Measurements from ENCODE around the gene UVSSA.
A peak's percentile ranks its signal among the peaks of the same experiment; 100 is the strongest.
"Not testable (repeated sequence)": the region's sequence is repeated elsewhere in the genome, so short reads cannot be mapped to it uniquely, and the experiment has no call there.

Gene UVSSA

DNA sequence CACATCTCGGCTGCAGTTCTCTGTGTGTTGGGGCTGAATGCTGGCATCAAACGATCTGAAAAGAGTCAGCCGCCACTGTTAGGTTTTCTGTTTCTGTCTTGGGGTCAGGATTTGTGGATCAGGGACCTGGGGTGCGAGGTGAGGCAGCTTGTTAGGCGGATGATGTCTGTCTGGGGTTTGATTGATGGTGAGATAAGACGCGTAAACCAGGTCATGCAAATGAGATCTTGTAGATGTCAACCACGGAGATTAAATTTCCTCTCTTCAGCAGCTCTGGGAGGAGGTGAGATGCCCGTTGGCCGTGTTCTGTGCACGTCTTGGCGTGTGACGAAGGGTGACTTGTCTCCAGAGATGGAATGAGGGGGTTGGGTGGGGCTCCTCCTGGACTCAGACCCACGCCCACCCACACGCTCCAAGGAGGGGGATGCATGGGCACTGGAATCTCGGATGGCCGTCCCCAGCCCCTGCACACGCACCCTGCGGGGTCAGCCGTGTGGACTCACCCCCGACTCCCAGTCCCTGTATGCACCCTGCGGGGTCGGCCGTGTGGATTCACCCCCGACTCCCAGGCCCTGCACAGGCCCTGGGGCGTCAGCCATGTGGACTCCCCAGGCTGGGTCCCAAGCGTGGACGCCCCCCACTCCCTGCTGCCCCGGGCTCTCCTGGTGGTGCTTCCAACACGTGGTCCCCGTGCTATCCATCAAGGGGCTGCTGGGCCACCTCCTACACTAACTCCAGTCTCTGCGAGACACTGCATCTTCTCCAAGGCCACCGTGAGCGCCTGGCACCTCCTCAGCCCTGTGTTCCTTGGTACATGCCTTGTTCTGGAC is 16.0 kb upstream of the UVSSA start:
- no peak for DNase-seq (ENCODE audit: low spot score)

DNA sequence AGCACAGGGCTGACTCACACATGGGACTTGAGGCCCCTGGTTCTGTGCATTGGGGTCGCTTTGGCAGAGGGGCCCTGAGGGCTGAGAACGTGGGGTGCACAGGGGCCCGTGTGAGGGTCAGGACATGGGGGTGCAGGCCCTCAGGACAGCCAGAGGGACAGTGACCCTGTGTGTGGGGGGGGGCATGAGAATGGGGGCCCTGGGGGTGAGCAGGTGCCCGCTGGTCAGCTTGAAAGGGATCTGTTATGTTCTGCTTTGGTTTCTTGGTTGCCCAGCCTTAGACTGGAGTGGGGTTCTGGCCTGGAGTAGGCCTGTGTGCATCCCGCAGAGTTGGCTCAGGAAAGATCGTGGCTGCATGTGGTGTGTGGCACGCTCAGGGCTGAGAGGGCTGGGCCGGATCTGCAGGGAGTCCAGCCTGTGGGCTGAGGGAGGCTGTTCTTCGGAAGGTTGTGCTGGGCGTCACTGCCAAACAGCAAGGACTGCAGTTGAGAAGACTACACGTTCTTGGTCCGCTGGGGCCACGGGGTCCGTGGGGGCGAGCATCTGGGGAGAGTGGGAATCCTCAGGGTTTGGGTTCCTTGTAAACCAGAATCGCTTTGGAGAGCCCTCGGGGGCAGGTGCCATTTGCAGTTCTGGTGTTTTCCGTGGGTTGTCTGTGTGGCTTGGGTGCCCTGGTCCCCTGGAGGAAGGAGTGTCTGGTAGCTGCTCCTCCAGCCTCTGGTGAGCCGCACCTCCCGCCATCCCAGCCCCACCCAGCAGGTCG is 15.2 kb upstream of the UVSSA start:
- DNase-seq (ENCODE audit: low spot score), result peak; percentile 46

DNA sequence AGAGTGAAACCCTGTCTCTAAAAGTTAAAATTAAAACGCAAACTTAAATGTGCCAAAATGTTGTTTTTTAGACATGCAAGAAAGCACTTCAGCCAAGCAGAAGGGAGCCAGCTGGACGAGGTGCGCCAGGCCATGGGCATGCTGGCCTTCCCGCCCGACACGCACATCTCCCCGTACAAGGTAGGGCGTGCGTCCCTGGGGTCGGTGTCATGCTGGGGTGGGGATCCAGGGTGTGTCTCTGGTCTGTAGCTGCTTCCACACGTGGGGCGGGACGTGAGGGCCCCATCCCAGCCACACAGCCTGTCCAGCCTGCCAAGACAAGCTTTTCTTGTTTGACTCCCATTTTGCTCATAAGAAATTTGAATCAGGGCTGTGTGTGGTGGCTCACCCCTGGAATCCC is 14.3 kb upstream of the UVSSA start:
- DNase-seq (ENCODE audit: low spot score), result no peak

DNA sequence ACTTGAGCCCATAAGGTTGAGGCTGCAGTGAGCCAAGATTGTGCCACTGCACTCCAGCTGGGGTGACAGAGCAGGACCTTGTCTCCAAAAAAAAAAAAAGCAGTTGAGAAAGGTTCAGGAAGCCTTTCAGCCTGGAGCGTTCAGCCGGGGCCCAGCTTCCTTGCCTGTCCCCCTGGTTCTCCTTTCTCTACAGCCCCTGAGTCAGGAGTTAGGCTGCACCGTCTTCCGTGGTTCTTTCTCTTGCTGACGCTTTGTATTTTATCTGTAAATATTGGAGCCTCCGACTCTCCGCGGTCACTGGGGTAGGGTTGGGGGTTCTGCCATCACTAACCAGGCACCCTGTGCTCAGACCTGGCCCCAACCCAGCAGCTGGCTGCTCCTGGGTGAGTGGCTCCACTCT is 13.8 kb upstream of the UVSSA start:
- DNase-seq (ENCODE audit: low spot score), result no peak

DNA sequence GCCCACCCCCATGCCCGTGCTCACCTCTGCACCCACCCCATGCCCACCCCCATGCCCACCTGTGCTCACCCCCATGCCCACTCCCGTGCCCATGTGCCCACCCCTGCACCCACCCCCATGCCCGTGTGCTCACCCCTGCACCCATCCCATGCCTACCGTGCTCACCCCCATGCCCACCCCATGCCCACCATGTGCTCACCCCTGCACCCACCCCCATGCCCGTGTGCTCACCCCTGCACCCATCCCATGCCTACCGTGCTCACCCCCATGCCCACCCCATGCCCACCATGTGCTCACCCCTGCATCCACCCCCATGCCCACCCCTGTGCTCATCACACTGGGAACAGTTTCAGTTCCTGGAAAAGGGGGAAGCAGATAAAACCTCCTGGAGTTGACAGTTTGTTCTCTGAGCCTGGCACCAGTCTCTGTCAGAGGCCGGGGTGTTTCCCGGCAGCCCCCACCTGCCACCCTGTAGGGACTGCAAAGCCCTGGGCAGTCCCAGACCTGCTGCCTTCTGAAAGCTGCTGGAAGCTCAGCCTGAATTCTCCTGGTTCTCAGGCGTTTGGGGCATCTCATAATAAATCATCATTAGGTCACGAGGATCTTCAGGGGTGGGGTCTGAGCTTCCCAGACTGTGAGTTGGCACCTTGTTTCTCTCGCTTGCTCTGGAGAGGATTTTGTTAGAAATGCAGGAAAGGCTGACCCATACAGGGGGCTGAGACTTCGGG is 13.0 kb upstream of the UVSSA start:
- not testable (repeated sequence) for DNase-seq (ENCODE audit: low spot score)

DNA sequence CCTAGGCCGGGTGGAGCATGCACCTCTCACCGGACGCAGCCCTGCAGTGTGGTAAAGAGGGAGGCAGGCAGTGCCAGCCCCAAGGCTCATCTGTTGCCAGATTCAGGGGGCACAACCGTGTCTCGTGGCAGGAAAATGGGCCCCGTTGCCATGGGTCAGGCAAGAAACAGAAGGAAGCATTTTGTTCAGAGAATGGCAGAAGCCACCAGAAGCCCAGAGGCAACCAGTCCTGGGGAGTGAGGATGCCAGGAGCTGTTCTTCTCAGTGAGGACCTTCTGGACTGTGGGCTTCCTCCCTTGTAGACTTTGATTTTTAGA is 12.5 kb upstream of the UVSSA start:
- DNase-seq (ENCODE audit: low spot score), result no peak

DNA sequence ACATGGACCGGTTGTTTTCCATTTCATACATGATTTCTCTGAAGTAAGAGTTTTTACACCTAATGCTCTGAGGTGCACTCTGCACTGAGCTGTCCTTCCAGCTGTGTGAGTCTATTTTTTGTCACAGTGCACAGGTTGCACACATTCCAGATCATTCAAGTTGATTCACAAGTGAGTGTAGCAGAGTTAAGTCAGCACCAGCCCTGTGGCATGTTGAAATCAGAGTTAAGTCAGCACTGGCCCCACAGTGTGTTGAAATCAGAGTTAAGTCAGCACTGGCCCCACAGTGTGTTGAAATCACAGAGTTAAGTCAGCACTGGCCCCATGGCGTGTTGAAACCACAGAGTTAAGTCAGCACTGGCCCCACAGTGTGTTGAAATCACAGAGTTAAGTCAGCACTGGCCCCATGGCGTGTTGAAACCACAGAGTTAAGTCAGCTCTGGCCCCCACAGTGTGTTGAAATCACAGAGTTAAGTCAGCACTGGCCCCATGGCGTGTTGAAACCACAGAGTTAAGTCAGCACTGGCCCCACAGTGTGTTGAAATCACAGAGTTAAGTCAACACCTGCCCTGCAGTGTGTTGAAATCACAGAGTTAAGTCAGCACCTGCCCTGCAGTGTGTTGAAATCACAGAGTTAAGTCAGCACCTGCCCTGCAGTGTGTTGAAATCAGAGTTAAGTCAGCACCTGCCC is 11.7 kb upstream of the UVSSA start:
- not testable (repeated sequence) for DNase-seq (ENCODE audit: low spot score)

DNA sequence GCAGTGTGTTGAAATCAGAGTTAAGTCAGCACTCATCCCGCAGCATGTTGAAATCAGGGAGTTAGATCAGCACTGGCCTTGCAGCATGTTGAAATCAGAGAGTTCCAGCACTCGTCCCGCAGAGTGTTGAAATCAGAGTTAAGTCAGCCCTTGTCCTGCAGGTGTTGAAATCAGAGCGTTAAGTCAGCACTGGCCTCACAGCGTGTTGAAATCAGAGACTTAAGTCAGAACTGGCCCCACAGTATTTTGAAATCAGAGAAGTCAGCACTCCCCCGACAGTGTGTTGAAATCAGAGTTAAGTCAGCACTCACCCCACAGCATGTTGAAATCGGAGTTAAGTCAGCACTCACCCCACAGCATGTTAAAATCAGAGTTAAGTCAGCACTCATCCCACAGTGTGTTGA is 10.9 kb upstream of the UVSSA start:
- DNase-seq (ENCODE audit: low spot score), result no peak

DNA sequence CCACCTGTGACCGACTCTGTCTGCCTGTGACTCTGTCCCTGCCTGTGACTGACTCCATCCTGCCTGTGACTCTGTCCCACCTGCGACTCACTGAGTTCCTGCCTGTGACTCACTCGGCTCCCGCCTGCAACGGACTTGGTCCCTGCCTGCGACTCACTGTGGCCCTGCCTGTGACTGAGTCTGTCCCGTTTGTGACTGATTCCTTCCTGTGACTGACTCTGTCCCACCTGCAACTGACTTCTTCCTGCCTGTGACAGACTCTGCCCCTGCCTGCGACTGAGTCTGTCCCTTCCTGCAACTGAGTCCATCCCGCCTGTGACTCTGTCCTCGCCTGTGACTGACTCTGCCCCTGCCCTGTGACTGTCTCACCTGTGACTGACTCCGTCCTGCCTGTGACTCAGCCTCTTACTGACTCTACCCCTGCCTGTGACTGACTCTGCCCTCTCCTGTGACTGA is 9.6 kb upstream of the UVSSA start:
- no peak for DNase-seq (ENCODE audit: low spot score)

DNA sequence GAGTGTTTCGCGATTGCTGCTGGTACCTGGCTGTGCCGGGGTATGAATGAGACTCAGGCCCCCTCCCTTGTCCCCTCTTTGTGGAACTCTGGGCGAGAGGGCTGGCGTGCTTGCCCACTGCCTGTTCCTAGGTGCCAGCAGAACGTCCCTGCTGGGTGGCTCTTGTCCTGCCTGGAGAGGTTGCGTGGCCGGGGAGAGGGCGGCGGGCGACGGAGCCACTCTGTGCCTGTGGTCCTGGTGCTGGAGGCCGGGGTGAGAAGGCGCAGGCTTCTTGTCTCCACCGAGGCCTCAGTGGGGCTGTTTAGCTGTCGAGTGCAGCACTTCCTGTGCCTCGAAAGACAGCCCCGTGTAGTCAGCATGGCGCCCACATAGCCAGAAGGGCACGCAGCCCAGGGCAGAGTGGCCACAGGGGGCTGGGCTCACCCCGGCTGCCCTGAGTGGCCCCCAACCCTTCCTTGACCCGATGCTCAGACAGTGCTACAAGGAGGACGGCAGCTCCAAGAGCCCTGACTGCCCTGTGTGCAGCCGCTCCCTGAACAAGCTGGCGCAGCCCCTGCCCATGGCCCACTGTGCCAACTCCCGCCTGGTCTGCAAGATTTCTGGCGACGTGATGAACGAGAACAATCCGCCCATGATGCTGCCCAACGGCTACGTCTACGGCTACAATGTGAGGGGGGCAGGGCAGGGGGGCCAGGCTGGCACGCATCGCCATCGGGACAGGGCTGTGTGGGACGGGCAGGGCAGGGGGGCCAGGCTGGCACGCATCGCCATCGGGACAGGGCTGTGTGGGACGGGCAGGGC is 8.9 kb upstream of the UVSSA start:
- no peak for DNase-seq (ENCODE audit: low spot score)

DNA sequence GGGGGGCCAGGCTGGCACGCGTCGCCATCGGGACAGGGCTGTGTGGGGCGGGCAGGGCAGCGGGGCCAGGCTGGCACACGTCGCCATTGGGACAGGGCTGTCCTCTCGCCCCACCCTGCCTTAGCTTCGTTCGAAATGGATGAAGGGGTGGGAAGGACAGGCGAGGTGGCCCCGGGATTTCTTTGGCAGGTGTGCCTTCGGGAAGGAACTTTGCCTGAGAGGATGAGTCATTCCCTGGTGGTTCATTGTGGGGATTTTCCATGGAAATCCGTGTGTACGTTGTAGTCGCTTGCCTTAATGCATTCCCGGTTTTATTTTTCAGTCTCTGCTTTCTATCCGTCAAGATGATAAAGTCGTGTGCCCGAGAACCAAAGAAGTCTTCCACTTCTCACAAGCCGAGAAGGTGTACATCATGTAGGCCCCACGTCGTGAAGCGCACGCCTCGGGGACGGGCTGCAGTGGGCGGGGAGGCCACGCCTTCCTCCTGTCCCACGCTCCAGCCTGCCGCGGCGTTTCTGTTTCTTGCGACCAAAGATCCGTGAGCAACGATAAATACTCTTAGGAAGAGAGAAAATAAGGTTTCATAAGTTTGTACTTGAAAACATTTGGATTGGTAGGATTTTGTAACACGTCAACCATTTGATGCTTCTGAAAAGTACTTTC is 8.1 kb upstream of the UVSSA start:
- DNase-seq (ENCODE audit: low spot score), result no peak

DNA sequence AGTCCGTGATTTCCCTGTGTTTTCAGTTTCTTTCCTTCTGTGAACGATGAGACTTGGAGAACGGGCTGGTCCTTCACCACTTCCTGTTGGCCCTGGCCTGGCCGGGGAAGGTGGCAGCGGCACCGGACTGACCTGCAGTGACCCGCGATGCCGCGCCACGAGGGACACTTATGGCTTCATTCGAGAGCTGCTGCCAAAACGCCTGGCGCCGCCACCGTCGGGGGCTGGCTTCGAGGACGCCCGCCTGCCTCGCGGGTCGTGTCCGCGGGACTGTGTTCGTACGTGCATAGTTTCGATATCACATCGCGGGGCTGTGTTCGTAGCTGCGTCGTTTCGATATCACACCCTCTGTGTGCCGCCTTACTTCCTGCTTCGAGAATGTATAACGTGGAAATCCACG is 7.5 kb upstream of the UVSSA start:
- DNase-seq (ENCODE audit: low spot score), result no peak

DNA sequence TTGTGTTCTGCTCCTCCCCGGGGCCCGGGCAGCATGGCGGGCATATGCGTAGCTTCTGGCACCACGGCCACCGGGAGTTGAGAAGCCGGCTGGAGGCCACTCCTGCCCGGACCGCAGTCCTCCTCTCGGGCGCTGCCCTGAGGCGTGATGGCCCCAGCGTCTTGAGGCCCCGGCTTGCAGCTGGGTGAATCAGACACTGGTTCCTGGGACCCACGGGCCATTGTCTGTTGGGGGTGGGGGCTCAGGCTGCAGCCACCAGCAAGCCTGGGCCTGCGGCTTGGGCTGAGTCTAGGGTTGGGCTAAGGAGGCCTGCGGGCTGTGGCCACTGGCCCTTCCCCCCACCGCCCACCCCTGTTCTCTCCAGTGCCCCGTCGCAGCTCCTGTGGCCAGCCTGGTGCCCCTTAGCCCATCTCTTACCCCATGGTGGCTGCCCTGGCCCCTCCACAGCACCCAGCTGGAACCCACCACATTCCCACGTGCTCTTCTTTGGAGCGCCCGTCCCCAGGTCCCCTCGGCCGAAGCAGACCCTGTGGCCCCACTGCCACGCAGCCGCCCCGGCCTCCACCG is 6.7 kb upstream of the UVSSA start:
- DNase-seq (ENCODE audit: low spot score), result no peak

DNA sequence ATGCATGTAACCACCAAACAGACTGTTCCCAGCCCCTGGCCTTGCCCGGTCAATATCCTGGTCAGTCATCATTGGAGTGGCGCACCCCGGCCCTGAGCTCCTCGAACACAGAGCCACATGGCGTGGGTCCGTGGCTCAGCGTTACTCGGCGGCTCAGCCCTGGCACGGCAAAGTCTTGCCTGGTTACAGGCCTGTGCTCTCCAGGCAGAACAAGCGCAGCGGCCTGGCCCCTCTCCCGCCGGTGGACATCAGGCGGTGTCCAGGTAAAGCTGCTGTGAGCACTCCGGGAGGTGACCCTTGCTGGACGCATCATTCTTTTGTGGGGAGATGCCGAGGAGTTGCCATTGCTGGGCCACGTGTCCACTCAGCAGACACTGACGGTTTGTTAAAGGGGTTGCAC is 6.1 kb upstream of the UVSSA start:
- DNase-seq (ENCODE audit: low spot score), result no peak

DNA sequence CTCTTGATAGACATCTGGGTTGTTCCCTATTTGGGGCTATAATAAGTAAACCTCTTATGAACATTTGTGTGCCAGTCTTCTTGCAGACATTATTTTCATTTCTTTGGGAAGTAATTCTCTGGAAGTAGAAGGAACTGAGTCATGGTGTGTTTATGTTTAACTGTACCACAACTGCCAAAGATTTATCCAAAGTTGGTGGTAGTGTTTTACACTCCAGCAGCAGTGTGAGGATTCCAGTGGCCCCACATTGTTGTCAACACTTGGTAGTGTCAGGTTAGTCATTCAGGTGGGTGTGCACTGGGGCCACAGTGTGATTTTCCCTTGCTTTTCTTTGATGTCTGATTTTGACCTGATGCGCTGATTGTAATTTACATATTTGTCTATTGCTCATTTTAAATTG is 5.0 kb upstream of the UVSSA start:
- DNase-seq (ENCODE audit: low spot score), result no peak

DNA sequence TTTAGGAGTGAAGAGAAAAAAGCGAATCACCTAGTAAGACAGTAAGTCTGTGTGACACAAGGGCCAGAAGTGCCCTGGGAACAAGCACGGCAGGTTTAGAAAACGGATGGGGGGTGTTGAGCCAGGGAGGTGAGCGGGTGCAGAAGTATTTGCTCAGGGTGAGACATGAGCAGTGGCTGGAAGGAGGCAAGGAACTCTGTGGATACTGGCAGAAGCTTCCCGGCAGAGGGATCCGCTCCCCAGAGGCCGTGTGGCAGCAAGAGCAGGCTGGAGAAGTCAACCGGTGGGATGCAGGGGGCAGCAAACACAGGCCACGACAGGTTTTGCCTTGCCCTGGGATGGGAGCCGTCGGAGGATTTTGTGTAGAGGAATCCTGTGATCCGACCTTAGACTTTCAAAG is 2.3 kb upstream of the UVSSA start:
- no peak for DNase-seq (ENCODE audit: low spot score)

DNA sequence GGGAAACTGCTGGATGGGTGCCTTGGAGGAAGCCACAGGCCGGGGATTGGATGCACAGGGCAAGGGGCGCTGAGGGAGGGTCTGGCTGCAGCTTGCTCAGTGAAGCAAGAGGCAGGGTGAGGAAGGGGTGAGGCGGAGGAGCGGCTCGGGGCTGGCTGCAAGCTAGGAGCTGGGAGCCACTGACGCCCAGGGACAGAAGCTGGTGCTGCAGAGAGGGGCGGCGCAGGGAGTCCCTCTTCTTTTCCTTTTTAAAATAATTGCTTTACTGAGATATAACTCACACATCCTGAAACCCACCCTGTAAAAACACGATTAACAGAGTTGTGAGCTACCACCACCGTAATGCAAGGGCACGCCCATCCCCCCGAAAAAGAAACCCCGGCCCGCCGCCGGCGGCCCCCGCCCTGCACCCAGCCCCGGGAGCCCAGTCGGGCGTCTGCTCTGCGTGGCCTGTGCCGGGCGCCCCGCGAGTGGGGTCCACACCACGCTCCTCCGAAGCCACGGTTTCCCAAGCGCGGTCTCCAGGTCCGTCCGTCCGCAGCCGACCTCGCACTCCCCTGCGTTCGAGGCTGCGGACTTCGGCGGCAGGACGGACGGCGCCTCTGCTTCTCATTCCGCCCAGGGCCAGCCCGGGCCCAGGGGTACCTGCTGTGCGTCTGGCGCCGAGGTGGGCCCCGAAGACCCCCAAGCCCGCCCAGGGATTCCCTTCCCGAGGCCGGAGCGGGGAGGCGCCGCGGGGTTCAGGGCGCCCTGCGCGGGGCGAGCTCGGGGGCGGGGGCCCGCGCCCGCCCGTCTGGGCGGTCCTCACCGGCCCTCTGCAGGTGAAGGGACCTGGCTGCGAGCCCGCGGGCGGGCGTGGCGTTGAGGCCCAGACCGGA is 866 bp upstream of the UVSSA start:
- peak; percentile 53 for DNase-seq (ENCODE audit: low spot score)

DNA sequence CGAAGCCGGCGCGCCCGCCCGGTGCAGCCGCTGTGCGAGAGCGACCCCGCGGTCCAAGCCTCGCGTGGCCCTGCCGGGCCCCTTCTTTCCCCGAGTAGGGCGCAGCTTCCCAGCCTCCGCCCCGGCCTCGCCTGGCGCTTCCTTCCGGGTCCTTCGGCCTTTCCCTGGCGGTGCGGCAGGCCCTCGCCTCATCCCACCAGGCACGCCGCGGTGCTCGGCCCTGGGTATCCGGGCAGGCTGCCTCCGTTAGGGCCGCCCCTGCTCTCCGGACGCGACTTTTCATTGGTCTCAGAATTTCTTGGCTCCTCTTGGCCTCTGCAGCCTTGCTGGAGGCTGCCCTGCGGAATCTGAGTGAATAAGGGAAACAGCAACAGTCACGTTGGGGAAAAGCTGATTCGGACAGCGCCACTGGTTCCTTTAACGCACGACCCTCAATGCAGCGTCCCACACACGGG is 429 bp downstream of the UVSSA start:
- DNase-seq (ENCODE audit: low spot score), result peak; percentile 78

DNA sequence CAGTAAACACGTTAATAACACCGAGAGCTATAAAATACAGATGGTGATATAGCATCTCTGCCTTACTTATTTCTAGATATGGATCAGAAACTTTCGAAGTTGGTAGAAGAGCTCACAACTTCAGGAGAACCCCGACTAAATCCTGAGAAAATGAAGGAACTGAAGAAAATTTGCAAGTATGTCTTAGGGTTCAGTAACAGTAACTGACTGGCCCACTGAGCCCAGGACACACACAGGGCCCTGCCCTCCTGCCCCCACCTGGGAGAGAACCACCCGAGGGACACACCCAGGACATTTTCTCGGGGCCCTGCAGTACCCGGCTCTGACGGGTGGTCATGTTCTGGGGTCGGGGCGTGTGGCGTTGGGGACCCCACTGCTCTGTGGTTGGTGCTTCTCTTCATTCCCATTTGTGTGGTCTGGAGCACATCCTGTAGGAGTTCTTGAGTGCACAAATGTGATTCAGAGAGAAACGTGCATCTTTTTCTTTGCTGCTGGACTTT is 1.1 kb downstream of the UVSSA start:
- DNase-seq (ENCODE audit: low spot score), result no peak

Measured in cerebellar cortex (tissue), 1 donor.